22Rv1 (cell line): ENCODE measurements around the gene PRKAR1B.

ENCODE experiments used
- H3K27ac ChIP-seq: fragments of 450-650 bp; 2 replicates; pipeline ENCODE4 v1.5.1; 2017
- CTCF ChIP-seq: fragments of 450-650 bp; IDR thresholded peaks from 2 replicates; pipeline ENCODE4 v1.5.1; 2017; ENCODE audit warnings: mild to moderate bottlenecking
- ZFX ChIP-seq: fragments of 450-650 bp; IDR thresholded peaks from 2 replicates; pipeline ENCODE4 v1.6.1; 2017; ENCODE audit warnings: antibody characterized with exemption, borderline replicate concordance

Gene PRKAR1B

GRCh38 chr7:545470-545869, 181.6 kb downstream of the PRKAR1B start:
- TF ChIP-seq ZFX, result no peak
- no peak for TF ChIP-seq CTCF
- H3K27ac ChIP-seq, result no peak overlapping the region

GRCh38 chr7:544338-545221, 182.5 kb downstream of the PRKAR1B start:
- H3K27ac ChIP-seq, result no peak overlapping the region
- TF ChIP-seq ZFX, result no peak
- no peak for TF ChIP-seq CTCF

- H3K27ac ChIP-seq, result no peak overlapping the region
These were observed 183.4 kb downstream of the PRKAR1B start for GRCh38 chr7:543501-544337.

DNA sequence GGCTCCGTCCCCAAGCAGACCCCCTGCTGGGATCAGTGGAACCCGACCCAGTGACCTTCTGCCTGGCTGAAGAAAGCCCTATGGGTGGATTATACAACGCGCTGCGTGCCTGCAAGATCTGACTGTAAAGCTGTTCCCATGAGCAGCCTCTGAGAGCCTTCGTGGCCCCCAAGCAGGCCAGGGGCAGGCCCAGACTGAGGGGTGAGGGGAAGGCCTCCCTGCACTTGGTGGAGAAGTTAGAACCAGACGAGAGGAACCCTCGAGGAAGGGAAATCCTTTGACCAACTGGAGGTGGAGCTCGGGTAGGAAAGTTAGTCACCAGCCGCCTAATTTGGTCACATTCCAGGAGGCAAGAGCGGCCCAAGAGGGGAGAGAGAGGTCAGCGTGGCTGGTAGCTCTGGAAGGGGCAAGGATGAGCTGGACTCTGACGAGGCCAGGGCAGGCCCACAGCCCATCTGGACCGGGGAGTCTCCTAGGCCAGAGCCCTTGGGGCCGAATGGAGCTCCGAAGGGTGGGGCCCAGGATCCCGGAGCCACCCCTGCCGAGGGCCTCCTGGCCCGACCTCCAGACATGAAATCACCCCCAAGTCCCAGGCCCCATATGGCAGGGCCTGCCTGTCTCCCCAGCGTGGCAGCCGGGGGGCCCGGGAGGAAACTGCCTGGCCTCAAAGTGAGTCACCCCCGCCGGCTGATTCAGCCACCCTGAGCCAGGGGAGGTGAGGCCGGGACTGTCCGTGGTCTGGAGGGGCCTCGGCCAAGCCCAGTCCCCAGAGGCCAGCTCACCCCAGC, 184.2 kb downstream of the PRKAR1B start:
- H3K27ac ChIP-seq, result no peak overlapping the region
- TF ChIP-seq ZFX (no peak), CTCF (no peak)

More at GRCh38 chr7:543501-544337, 183.4 kb downstream of the PRKAR1B start:
- TF ChIP-seq CTCF (no peak), ZFX (no peak)

- H3K27ac ChIP-seq, result no peak overlapping the region
- TF ChIP-seq CTCF, result no peak
- TF ChIP-seq ZFX, result no peak
These were observed 184.9 kb downstream of the PRKAR1B start for GRCh38 chr7:542131-542712.

DNA sequence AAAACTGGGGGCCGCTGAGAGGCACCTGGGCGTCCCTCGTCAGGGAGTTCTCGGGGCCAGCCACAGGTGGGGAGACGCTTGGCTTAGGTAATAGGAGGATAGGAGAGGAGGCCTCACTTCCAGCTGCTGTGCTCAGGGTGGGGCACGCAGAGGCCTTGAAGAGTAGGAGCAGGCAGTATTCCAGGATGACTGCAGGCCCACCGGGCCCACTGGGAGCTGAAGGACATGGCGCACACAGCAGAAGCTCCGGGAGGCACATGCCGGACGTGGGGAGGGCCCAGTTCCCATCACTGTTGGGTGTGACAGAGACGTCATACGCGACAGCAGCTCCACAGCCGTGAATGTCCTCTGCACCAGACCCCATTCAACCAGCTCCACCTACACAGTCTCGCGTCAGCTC, 185.4 kb downstream of the PRKAR1B start:
- no peak overlapping the region for H3K27ac ChIP-seq
- TF ChIP-seq CTCF, result no peak
- TF ChIP-seq ZFX, result no peak
